ENCODE measurements around the gene PRUNE2.
"Not testable (repeated sequence)": the region's sequence is repeated elsewhere in the genome, so short reads cannot be mapped to it uniquely, and the experiment has no call there.

PRUNE2 gene

GRCh38 chr9:76602199-76602598 lies 303.7 kb downstream of the PRUNE2 start:
- DNase-seq (ENCODE audit: low read depth in 2 of 2) = no peak

- DNase-seq (ENCODE audit: low read depth in 2 of 2) = no peak
Measured at GRCh38 chr9:76600007-76600615, 305.8 kb downstream of the PRUNE2 start.

- no peak for DNase-seq (ENCODE audit: low read depth in 2 of 2)
Measured at GRCh38 chr9:76598981-76599380, 306.9 kb downstream of the PRUNE2 start.

GRCh38 chr9:76595645-76596044 lies 310.3 kb downstream of the PRUNE2 start:
- DNase-seq (ENCODE audit: low read depth in 2 of 2) = no peak

GRCh38 chr9:76594764-76595424 lies 311.0 kb downstream of the PRUNE2 start:
- DNase-seq (ENCODE audit: low read depth in 2 of 2) = no peak

GRCh38 chr9:76593961-76594735 lies 311.8 kb downstream of the PRUNE2 start:
- not testable (repeated sequence) for DNase-seq (ENCODE audit: low read depth in 2 of 2)

- no peak for DNase-seq (ENCODE audit: low read depth in 2 of 2)
Measured at GRCh38 chr9:76592974-76593347, 313.0 kb downstream of the PRUNE2 start.

- no peak for DNase-seq (ENCODE audit: low read depth in 2 of 2)
Measured at GRCh38 chr9:76592091-76592973, 313.6 kb downstream of the PRUNE2 start.

GRCh38 chr9:76591256-76591950 lies 314.5 kb downstream of the PRUNE2 start:
- no peak for DNase-seq (ENCODE audit: low read depth in 2 of 2)

GRCh38 chr9:76588316-76588715 lies 317.6 kb downstream of the PRUNE2 start:
- no peak for DNase-seq (ENCODE audit: low read depth in 2 of 2)

- DNase-seq (ENCODE audit: low read depth in 2 of 2) = no peak
Measured at GRCh38 chr9:76586390-76587314, 319.3 kb downstream of the PRUNE2 start.

GRCh38 chr9:76585487-76586389 lies 320.2 kb downstream of the PRUNE2 start:
- DNase-seq (ENCODE audit: low read depth in 2 of 2) = no peak

GRCh38 chr9:76583256-76583655 lies 322.7 kb downstream of the PRUNE2 start:
- no peak for DNase-seq (ENCODE audit: low read depth in 2 of 2)

- no peak for DNase-seq (ENCODE audit: low read depth in 2 of 2)
Measured at GRCh38 chr9:76581731-76582130, 324.2 kb downstream of the PRUNE2 start.

- no peak for DNase-seq (ENCODE audit: low read depth in 2 of 2)
Measured at GRCh38 chr9:76580820-76581219, 325.1 kb downstream of the PRUNE2 start.

- no peak for DNase-seq (ENCODE audit: low read depth in 2 of 2)
Measured at GRCh38 chr9:76580188-76580587, 325.7 kb downstream of the PRUNE2 start.

GRCh38 chr9:76576344-76576743 lies 329.6 kb downstream of the PRUNE2 start:
- peak; percentile 54 to 58 for DNase-seq (ENCODE audit: low read depth in 2 of 2)

- no peak for DNase-seq (ENCODE audit: low read depth in 2 of 2)
Measured at GRCh38 chr9:76575761-76576160, 330.2 kb downstream of the PRUNE2 start.
